ENCODE data around the gene POLR1A. TPM values are rescaled to one million over a fixed set of nuclear protein-coding genes. Genes with fewer than 3 reads are reported as not detected.
A peak's percentile ranks its signal among the peaks of the same experiment; 100 is the strongest.

POLR1A gene
- total RNA-seq, 1 donor, result 17.4 TPM

- no peak for DNase-seq (ENCODE audit: insufficient read length, low spot score, missing footprints)
- Histone ChIP-seq H3K4me2 (ENCODE audit: insufficient read depth, low read length) (no peak overlapping the region), H3K27ac (ENCODE audit: low read depth, low read length) (no peak overlapping the region), H2AFZ (ENCODE audit: low read length) (no peak overlapping the region), H3K79me2 (ENCODE audit: insufficient read depth, low read length) (no peaks in the 10 kb centered on the region), H3K27me3 (ENCODE audit: insufficient read depth, low read length) (no peaks in the 10 kb centered on the region), H3K36me3 (ENCODE audit: insufficient read depth, low read length) (no peaks in the 10 kb centered on the region), H3K9me3 (ENCODE audit: low read depth, low read length) (peaks cover 4% of the 10 kb centered on the region), H3K4me3 (ENCODE audit: insufficient read depth, low read length) (no peak overlapping the region), H3K4me1 (ENCODE audit: insufficient read depth, low read length) (peaks cover 37% of the 10 kb centered on the region), H4K20me1 (ENCODE audit: insufficient read depth, low read length) (no peaks in the 10 kb centered on the region)
- no peak for TF ChIP-seq CTCF (IDR thresholded peaks at IDR 0.05; ENCODE audit: extremely low read depth, low read depth, low read length)
Measured at GRCh38 chr2:86001326-86001725, 104.4 kb downstream of the POLR1A start.

GRCh38 chr2:86000938-86001312, 104.8 kb downstream of the POLR1A start:
- no peak for TF ChIP-seq CTCF (IDR thresholded peaks at IDR 0.05; ENCODE audit: extremely low read depth, low read depth, low read length)
- H3K36me3 ChIP-seq (ENCODE audit: insufficient read depth, low read length), result no peaks in the 10 kb centered on the region
- no peaks in the 10 kb centered on the region for H4K20me1 ChIP-seq (ENCODE audit: insufficient read depth, low read length)
- no peak overlapping the region for H3K4me2 ChIP-seq (ENCODE audit: insufficient read depth, low read length)
- no peaks in the 10 kb centered on the region for H3K79me2 ChIP-seq (ENCODE audit: insufficient read depth, low read length)
- H3K4me1 ChIP-seq (ENCODE audit: insufficient read depth, low read length), result peaks cover 37% of the 10 kb centered on the region
- H3K27ac ChIP-seq (ENCODE audit: low read depth, low read length), result no peak overlapping the region
- no peak overlapping the region for H3K4me3 ChIP-seq (ENCODE audit: insufficient read depth, low read length)
- H2AFZ ChIP-seq (ENCODE audit: low read length), result no peak overlapping the region
- H3K9me3 ChIP-seq (ENCODE audit: low read depth, low read length), result peaks cover 2% of the 10 kb centered on the region
- no peaks in the 10 kb centered on the region for H3K27me3 ChIP-seq (ENCODE audit: insufficient read depth, low read length)
- no peak for DNase-seq (ENCODE audit: insufficient read length, low spot score, missing footprints)

- H3K4me3 ChIP-seq (ENCODE audit: insufficient read depth, low read length), result no peak overlapping the region
- H3K79me2 ChIP-seq (ENCODE audit: insufficient read depth, low read length), result no peaks in the 10 kb centered on the region
- no peak for DNase-seq (ENCODE audit: insufficient read length, low spot score, missing footprints)
- no peak overlapping the region for H2AFZ ChIP-seq (ENCODE audit: low read length)
- H3K4me1 ChIP-seq (ENCODE audit: insufficient read depth, low read length), result peaks cover 37% of the 10 kb centered on the region
- H3K27ac ChIP-seq (ENCODE audit: low read depth, low read length), result no peak overlapping the region
- H3K36me3 ChIP-seq (ENCODE audit: insufficient read depth, low read length), result no peaks in the 10 kb centered on the region
- H3K9me3 ChIP-seq (ENCODE audit: low read depth, low read length), result no peaks in the 10 kb centered on the region
- H3K27me3 ChIP-seq (ENCODE audit: insufficient read depth, low read length), result no peaks in the 10 kb centered on the region
- TF ChIP-seq CTCF (IDR thresholded peaks at IDR 0.05; ENCODE audit: extremely low read depth, low read depth, low read length), result no peak
- no peaks in the 10 kb centered on the region for H4K20me1 ChIP-seq (ENCODE audit: insufficient read depth, low read length)
- H3K4me2 ChIP-seq (ENCODE audit: insufficient read depth, low read length), result no peak overlapping the region
Measured at GRCh38 chr2:86000131-86000937, 105.4 kb downstream of the POLR1A start.

GRCh38 chr2:85999061-85999831, 106.4 kb downstream of the POLR1A start:
- no peak for TF ChIP-seq CTCF (IDR thresholded peaks at IDR 0.05; ENCODE audit: extremely low read depth, low read depth, low read length)
- Histone ChIP-seq H3K4me3 (ENCODE audit: insufficient read depth, low read length) (peak overlapping the region; percentile 55), H3K27ac (ENCODE audit: low read depth, low read length) (peak overlapping the region; percentile 85), H3K4me2 (ENCODE audit: insufficient read depth, low read length) (peak overlapping the region; percentile 74), H4K20me1 (ENCODE audit: insufficient read depth, low read length) (no peaks in the 10 kb centered on the region), H3K27me3 (ENCODE audit: insufficient read depth, low read length) (no peaks in the 10 kb centered on the region), H3K36me3 (ENCODE audit: insufficient read depth, low read length) (no peaks in the 10 kb centered on the region), H3K9me3 (ENCODE audit: low read depth, low read length) (no peaks in the 10 kb centered on the region), H2AFZ (ENCODE audit: low read length) (peak overlapping the region; percentile 87), H3K4me1 (ENCODE audit: insufficient read depth, low read length) (peaks cover 39% of the 10 kb centered on the region), H3K79me2 (ENCODE audit: insufficient read depth, low read length) (no peaks in the 10 kb centered on the region)
- DNase-seq (ENCODE audit: insufficient read length, low spot score, missing footprints), result no peak
